Measurements from ENCODE around the gene ACSS2.

GRCh38 chr20:34970193-34970840 lies 93.9 kb downstream of the ACSS2 start:
- TF ChIP-seq ZNF274 (IDR thresholded peaks at IDR 0.05; ENCODE audit: low read depth, low read length) (no peak), YY1 (IDR thresholded peaks at IDR 0.05; ENCODE audit: insufficient read depth, insufficient read length) (no peak)

Data from NT2/D1 (cell line).